HG02885 (cell line): ENCODE data around the gene MTRFR.

Source experiments
- ATAC-seq: cut with Tn5 transposase; IDR thresholded peaks from one replicate; pipeline ENCODE4 v1.9.1; 2021; ENCODE audit warnings: mild to moderate bottlenecking; ENCODE audit not compliant: unreplicated experiment, poor library complexity

Gene MTRFR

GRCh38 chr12:123269896-123270213 lies 36.6 kb downstream of the MTRFR start:
- ATAC-seq, result no peak

- ATAC-seq, result no peak
Measured at GRCh38 chr12:123270214-123271000, 37.2 kb downstream of the MTRFR start.

- peak; percentile 63 for ATAC-seq
Measured at GRCh38 chr12:123271001-123271668, 37.9 kb downstream of the MTRFR start.

- ATAC-seq, result no peak
Measured at GRCh38 chr12:123273166-123273565, 39.9 kb downstream of the MTRFR start.

GRCh38 chr12:123278101-123278627 lies 44.9 kb downstream of the MTRFR start:
- ATAC-seq, result peak; percentile 52

- no peak for ATAC-seq
Measured at GRCh38 chr12:123280971-123281370, 47.7 kb downstream of the MTRFR start.

GRCh38 chr12:123282111-123282510 lies 48.9 kb downstream of the MTRFR start:
- ATAC-seq, result no peak

GRCh38 chr12:123283461-123283860 lies 50.2 kb downstream of the MTRFR start:
- ATAC-seq, result no peak

- no peak for ATAC-seq
Measured at GRCh38 chr12:123284669-123285068, 51.4 kb downstream of the MTRFR start.

- no peak for ATAC-seq
Measured at GRCh38 chr12:123286652-123287373, 53.6 kb downstream of the MTRFR start.

- ATAC-seq, result no peak
Measured at GRCh38 chr12:123288751-123289346, 55.6 kb downstream of the MTRFR start.

- ATAC-seq, result no peak
Measured at GRCh38 chr12:123289911-123290310, 56.7 kb downstream of the MTRFR start.

GRCh38 chr12:123293178-123293760 lies 60.0 kb downstream of the MTRFR start:
- ATAC-seq, result no peak

GRCh38 chr12:123305136-123305535 lies 71.9 kb downstream of the MTRFR start:
- no peak for ATAC-seq

- no peak for ATAC-seq
Measured at GRCh38 chr12:123306200-123306599, 73.0 kb downstream of the MTRFR start.
